GM12878 (cell line): ENCODE results near the gene ZNF280D.

Experiments used
- EP300 ChIP-seq, 2 experiments: fragments of 150-350 bp in 1 of 2; IDR thresholded peaks; 2 replicates each; pipeline ENCODE4 v1.6.1; 2011 to 2012; ENCODE audit warnings: low read depth in 2 of 2, low read length in 2 of 2, borderline replicate concordance in 1 of 2, improper control_type of control experiment in 1 of 2, inconsistent platforms in 1 of 2; ENCODE audit not compliant: control insufficient read depth in 1 of 2
- EZH2 ChIP-seq: IDR thresholded peaks from 2 replicates; pipeline ENCODE4 v1.6.1; 2012; ENCODE audit warnings: low read depth, mild to moderate bottlenecking, control low read depth, inconsistent platforms, low read length, borderline replicate concordance; ENCODE audit not compliant: control insufficient read depth
- POLR2A ChIP-seq: IDR thresholded peaks from 2 replicates; pipeline ENCODE4 v1.6.1; 2011; ENCODE audit warnings: low read depth, mild to moderate bottlenecking, low read length
- POLR2AphosphoS5 ChIP-seq: IDR thresholded peaks from 2 replicates; pipeline ENCODE4 v1.6.1; 2011; ENCODE audit warnings: mild to moderate bottlenecking, low read length, inconsistent platforms
- SMAD5 ChIP-seq: IDR thresholded peaks from 2 replicates; pipeline ENCODE4 v1.6.1; 2016; ENCODE audit warnings: antibody characterized with exemption, low read depth
- TAF1 ChIP-seq: IDR thresholded peaks from 2 replicates; pipeline ENCODE4 v1.6.1; 2011; ENCODE audit warnings: mild to moderate bottlenecking, low read depth, low read length, borderline replicate concordance
- TCF12 ChIP-seq: IDR thresholded peaks from 2 replicates; pipeline ENCODE4 v1.6.1; 2011; ENCODE audit warnings: low read depth, mild to moderate bottlenecking, low read length

GRCh38 chr15:56719021-56719612, 14.2 kb downstream of the ZNF280D start:
- no peak for TF ChIP-seq EP300 (IDR thresholded peaks at IDR 0.05; ENCODE audit: borderline replicate concordance in 1 of 2, control insufficient read depth in 1 of 2, low read depth in 2 of 2, low read length in 2 of 2)
- no peak for TF ChIP-seq SMAD5
- no peak for TF ChIP-seq POLR2A
- no peak for TF ChIP-seq TCF12
- no peak for TF ChIP-seq EZH2
- no peak for TF ChIP-seq TAF1
- TF ChIP-seq POLR2AphosphoS5: no peak
